GM21367 (cell line): Measurements from ENCODE around the gene HSPA6.
"Not testable (repeated sequence)": the region's sequence is repeated elsewhere in the genome, so short reads cannot be mapped to it uniquely, and the experiment has no call there.

Experiments
- ATAC-seq: cut with Tn5 transposase; IDR thresholded peaks from one replicate; pipeline ENCODE4 v1.9.1; 2021; ENCODE audit not compliant: unreplicated experiment

HSPA6 gene

DNA sequence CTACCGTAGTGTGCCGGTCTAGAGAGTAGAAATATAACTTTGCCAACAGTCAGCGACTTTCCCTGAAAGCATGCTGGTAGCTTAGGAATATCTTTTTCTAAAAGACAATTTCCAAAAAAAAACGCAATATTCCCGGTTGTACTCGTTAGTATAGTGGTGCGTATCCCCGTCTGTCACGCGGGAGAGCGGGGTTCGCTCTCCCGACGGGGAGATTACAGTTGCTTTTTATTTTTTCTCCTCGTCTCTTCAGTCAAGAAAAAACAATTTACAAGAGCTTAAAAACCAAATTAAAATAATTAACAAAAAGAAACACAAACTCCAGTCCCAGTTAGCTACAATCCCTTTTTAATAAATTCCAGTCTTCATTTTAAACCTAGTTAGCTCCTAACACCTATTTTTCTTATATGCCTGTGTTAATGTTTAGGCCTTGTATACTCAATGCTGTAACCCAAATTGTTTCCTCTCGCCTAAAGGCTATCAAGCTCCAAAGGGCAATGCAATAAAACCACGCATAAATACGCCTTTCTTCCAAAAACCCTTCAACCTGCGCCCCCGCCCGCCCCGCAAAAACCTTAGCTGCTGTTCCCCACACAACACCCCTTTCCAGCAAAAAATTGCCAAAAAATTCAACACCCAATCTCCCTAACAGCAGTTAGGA, 7.8 kb downstream of the HSPA6 start:
- no peak for ATAC-seq

DNA sequence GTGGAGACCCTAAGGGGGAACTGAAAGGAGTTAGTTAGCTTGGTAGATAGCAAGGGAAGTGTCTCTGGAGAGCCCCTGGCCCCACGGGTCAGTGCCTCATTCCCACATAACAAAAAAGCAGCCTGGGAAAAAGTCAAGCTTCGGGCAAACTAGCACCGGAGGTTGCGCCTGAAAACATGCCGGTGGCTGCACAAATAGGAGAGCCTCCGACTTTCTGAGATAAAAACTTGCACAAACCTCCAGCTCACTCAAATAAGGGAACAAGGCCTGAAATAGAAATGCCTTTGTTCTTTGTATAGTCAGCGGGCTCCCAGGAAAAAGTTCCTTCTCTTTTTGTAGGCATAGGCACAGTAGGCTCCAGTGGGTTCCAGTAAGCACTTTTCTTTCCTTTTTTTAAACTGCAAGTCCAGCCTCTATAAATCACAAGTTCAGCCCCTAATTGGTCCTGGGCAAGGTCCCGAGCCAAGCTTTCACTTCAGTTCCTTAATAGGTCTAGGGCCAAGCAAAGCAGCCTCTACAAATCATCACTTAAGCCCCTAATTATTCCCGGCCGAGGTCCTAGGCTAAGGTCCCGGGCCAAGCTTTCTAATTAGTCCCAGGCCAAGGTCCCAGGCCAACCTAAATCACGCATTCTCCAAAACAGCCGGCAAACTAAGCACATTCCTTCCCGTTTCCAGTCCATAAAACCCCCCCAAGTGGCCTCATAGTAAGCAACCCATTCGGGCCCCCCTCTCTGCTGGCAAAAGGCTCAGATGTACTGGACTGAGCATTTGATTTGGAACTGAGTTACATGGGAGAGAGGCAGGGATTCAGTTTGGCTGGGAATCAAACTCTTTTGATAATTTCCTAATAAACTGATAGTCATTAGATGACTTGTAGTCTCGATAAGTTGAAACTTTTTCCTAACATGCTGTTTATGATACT, 8.6 kb downstream of the HSPA6 start:
- ATAC-seq, result not testable (repeated sequence)

DNA sequence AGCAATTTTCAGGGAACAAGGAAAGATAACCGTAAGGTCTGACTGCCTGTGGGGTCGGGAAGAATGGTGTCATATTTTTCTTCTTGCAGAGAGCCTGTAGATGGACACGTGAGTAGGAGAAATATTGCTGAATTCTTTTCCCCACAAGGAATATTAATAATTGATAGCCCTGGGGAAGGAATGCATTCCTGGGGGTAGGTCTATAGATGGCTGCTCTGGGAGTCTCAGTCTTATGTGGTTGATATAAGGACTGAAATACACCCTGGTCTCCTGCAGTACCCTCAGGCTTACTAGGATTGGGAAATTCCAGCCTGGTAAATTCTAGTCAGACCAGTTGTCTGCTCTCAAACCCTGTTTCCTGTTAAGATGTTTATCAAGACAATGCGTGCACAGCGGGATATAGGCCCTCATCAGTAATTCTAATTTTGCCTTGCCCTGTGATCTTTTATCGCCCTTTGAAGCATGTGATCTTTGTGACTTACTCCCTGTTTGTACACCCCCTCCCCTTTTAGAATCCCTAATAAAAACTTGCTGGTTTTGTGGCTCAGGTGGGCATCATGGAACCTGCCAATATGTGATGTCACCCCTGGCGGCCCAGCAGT, 12.8 kb downstream of the HSPA6 start:
- ATAC-seq, result not testable (repeated sequence)

DNA sequence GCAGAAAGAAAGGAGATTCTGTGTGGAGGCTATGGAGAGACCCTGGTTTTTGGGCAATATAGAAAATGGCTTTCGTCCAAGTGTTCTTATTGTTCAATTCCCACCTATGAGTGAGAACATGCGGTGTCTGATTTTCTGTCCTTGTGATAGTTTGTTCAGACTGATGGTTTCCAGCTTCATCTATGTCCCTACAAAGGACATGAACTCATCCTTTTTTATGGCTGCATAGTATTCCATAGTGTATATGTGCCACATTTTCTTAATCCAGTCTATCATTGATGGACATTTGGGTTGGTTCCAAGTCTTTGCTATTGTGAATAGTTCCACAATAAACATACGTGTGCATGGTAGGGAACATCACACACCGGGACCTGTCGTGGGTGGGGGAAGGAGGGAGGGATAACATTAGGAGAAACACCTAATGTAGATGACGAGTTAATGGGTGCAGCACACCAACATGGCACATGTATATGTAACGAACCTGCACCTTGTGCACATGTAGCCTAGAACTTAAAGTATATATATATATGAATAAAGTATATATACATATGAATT, 14.7 kb downstream of the HSPA6 start:
- ATAC-seq, result not testable (repeated sequence)

DNA sequence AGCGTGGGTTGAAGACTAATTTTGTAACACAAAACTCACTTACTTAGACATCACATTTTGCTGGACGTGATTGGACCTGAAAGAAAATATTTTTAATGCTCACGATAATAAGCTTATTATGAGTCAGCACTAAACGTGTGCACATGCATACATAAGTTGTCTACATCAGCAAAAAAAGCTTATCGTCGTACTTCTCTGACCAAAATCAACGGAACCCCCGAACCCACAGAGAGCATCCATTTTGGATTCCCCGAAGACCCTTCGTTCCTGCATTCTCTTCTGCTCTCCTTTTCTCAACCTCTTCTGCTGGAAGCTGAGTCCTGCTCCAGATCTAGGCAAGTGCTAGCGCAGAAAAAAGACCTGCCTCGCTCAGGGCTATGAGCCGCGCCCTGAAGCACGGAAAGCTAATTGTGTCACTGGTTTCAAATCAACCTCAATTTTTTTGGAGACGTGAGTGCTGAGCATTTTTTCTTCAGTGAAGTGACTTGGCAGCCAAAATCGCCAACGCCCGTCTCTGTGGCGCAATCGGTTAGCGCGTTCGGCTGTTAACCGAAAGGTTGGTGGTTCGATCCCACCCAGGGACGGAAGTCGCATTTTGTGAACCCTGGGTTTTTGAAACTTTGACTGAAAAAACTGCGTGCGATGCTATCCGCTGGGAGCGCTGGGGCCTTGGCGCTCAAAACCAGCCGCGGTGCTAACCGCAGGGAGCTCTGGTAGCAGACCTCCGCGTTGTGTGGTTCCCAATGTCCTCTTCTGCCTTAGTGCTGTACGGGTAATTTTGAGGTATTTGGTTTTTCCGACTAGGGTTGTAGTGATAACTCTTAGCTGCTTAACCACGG, 15.6 kb downstream of the HSPA6 start:
- peak; percentile 45 for ATAC-seq

DNA sequence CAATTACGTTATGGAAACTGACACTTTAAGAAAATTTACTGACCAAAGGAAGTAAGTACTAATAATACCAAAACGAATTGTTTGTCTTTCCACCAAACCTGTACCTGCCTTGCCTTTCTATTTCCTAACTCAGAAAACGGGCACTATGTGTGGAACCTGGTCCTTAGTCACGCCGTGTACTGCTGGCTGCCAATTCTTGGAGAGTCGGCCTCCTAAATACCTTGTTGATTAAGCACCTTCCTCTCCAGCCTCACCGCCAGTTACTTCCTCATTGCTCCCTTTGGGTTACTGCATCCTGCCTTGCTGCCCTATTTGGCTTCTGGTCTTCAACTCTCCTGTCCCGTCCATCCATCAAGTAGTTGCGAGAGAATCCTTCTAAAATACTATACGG, 16.2 kb downstream of the HSPA6 start:
- ATAC-seq, result not testable (repeated sequence)

DNA sequence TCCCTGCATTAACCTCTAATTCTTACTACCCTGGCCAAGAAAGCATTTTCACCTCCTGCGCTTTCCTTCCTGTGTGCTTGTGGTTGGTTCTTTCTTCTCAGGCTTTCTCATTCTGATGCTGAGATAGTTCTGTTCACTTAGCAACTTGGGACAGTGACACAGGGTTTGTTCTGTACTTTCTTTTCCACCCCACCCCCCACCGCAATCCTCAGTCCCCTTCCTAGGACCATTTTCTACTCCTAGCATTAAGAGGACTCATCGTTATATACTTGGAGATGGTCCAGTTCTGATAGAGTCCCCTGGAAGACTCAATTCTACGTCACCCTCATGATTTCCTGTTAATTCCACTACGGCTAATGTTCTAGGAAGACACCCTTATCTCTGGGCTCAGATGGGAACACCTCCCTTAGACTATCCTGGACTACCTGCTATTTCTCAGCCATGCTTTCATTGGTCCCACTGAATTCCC, 17.8 kb downstream of the HSPA6 start:
- peak; percentile 49 for ATAC-seq

DNA sequence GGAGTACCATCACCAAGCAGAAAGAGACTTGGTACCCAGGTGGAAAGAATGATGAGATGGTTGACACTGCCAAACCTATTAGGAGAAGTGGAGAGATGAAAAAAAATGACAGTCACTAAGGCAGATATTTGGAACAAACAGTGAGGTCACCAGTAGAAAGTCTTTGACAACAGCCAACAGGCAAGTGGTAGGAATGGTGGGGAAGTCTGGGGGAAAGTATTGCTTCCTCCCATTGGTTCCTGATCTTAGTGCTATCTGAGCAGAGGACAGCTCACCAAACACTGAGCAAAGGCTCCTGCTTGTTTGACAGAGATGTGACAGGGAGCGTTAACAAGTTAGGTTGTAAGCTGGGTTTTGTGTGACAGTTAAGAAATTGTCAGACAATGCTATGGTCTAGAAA, 18.8 kb downstream of the HSPA6 start:
- not testable (repeated sequence) for ATAC-seq

DNA sequence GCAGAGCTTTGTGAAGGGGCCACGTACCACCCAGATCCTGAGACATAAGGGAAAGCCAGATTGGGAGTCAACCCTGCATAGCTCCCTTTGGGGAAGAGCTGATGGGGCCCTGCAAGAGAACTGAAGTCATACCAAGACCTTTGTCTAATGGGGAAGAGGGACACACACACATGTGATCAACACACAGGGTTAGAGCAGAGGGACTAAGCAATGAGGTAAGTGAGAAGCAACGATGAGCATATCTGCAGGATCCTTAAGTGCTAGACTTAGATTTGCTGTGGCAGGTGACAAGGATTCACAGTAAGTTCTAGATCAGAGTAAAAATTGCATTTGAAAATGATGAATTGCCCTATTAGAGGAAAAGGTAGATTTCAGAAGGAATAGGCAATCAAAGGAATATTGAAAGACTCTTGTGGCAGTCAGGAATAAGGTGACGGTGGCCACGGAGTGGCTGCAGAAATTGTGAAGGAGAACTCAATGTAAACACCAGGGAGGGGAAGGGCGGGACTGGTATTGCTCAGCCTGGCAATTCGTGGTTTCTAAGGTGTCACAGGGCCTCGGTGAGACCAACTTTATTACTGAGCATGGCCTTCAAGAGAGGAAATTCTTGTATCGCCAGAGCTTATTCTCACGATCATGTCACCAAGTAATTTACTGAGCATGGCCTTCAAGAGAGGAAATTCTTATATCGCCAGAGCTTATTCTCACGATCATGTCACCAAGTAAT, 20.8 kb downstream of the HSPA6 start:
- not testable (repeated sequence) for ATAC-seq

DNA sequence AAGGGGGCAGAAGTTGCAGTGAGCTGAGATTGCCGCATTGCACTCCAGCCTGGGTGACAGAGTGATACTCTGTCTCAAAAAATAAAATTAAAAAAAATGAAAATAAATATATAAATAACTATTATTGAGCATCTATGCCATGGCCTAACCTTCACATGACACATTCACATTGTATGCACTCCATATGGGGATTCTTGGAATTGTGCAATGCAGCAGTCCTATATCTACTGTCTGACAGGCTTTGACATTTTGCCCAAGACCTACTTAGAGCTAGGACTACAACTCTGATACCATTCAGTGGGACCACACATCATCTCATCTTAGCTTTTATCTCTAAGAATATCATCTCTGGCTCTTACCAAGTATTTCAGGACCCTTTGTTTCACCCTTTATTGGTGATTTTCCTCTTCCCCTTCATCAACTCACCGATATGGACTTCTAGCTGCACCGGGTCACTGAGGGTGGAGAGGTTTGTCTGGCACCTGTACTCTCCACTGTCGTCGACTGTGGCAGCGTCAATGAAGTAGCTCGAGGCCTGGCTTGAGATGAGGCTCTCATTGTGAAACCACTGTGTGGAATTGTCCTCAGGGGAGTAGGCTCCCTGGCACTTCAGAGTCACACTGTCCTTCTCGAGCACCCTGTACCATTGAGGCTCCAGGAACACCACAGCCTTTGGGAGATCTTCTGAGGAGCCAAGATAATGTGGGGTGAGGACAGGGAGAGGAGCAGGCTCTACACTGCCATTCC, 23.8 kb downstream of the HSPA6 start:
- ATAC-seq, result not testable (repeated sequence)

DNA sequence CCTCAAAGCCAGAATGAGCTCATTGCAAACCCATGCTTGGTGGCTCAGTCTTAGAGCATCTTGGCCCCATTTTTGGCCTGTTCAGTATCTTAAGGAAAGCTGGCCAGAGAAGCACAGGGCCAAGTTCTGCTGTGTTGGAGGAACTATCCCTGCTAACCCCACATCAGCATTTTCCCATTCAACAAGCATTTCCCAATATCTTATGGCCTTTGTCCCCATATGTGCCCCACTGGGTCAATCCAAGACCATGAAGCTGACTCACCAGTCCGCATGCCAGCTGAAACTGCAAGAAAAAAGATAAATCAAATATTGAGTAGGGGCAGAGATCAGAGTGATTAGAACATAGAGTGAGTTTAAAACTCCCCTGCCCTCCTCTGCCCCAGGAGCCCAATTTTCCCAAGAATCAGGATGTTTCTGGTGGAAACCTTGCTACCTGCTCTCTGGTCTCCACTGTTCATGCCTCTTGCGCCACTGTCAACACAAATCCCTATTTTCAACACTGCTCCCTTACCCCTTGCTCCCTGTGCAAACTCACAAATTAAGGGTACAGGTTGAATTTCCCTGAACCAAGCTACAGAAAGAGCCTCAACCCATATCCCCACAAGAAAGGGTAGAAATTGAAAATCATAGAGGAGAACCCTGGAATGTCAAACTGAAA, 24.5 kb downstream of the HSPA6 start:
- not testable (repeated sequence) for ATAC-seq

DNA sequence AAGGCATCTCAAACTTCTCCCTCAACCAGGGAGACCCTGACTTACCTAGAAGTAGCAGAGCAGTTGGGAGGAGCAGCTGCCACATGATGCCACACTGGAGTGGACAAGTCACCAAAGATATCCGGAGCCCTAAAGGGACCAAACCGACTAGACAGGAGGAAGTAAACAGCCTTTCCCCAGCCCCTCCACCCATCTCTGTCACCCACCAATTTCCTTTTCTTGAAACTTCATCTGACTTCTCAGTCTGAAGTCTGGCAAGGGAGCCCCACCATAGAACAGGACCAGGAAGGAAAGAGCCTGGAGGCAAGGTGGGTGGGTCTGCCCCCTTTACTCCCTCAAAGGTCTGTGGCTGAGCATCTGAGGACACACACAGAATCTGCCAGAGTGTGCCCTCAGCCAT, 25.3 kb downstream of the HSPA6 start, which contains the start of gene FCGR3A:
FCGR3A (minus strand) TSS at position 167 of the 400 bp plus-strand sequence; CDS start at position 85, 82 bp downstream.
- no peak for ATAC-seq

DNA sequence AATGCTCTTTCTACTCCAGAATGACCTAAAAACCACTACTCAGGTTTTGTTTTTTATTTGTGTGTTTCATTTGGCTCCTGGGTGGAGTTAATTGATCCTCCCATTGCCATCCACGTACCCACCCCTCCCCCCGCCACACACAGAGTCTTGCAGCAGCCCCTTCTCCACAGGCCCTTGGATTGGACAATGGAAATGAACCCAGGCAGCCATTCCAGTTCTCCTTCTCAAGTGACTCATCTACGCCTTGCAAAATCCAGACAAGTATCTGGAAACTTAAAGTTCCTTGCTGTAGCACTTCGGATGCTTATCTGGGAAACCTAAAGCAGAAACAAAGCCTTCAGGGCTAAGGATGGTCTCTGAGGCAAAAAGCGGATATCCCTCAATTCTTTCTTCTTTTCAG, 26.6 kb downstream of the HSPA6 start:
- ATAC-seq, result not testable (repeated sequence)

DNA sequence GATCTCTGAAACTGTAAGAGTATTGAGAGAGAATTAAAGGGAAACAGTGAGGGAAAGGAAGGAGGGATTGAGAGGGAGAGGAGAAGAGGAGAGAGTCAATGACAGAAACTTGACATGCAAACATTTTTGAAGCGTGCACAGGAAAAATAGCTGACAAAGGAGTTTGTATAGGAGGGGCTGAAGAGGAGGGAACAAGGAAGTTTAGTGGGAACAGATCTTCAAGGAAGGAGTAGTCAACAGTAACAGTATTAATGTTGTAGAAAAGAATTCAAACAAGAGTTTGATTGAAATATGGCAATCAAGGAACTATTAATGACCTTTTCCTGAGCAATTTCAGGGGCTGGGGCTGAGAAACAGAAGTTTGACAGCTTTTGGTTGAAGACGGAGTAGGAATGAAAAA, 29.3 kb downstream of the HSPA6 start:
- ATAC-seq, result not testable (repeated sequence)

DNA sequence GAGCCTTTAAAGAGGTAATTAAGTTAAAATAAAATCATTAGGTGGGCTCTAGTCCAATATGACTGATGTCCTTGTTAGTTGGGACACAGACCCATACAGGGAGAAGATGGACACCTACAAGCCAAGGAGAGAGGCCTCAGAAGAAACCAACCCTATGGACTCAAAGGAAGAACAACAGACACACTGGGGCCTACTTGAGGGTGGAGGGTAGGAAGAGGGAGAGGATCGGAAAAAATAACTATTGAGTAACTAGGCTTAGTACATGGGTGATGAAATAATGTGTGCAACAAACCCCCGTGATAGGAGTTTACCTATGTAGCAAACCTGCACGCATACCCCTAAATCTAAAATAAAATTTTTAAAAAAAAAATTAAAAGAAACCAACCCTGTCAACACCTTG, 30.0 kb downstream of the HSPA6 start:
- ATAC-seq, result not testable (repeated sequence)

DNA sequence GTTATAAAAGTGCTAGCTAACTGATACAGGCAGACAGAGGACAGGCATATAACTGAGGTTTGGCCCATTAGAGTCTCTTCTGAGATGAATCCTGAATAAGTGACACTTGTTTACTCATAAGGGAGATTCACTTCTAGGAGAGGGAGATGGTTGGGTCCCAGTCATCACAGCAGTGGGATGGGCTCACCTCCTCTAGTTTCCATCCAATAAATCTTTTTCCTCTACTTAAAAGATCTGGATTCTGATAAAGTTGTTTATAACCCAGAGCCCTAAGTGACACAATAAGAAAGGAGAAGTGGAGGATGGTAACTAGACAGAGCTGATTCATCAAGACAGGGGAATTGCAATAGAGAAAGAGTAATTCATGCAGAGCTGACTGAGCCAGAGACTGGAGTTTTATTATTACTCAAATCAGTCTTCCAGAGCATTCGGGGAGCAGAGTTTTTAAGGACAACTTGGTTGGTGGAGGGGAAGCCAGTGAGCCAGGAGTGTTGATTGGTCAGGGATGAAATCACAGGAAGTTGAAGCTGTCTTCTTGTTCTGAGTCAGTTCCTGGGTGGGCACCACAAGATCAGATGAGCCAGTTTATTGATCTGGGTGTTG, 30.6 kb downstream of the HSPA6 start:
- not testable (repeated sequence) for ATAC-seq

DNA sequence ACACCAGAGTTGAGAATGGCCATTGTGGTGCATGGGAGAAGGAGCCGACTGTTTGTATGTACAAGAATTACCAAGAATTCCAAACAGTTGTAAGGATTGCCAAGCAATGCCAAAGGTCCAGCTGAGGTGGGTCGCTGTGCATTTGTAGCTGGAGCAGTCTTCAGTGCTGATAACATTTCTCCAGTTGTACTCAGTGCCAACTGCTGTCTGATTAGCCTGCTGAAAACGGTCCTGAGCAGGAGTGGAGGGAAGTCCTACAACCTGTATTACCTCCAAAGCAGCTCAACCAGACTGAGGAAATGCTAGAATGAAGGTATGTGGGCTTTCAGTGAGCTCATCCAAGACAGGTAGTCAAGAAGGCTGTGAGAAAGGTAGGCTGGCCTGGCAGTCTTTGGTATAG, 31.8 kb downstream of the HSPA6 start:
- not testable (repeated sequence) for ATAC-seq

DNA sequence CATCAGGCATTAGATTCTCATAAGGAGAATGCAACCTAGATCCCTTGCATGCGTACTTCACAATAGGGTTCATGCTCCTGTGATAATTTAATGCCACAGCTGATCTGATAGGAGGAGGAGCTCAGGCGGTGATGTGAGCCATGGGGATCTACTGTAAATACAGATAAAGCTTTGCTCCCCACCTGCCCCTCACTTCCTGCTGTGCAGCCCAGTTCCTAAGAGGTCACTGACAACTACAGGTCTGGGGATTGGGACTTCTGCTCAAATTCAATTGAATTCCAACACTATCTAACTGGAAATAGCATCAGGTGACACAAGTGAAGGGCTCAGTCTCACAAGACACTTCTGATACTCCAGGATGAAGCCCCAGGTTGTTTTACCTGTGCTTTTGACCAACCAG, 32.6 kb downstream of the HSPA6 start:
- not testable (repeated sequence) for ATAC-seq
